ENCODE measurements around the gene BMPR1B. TPM values are rescaled to one million over a fixed set of nuclear protein-coding genes. Genes with fewer than 3 reads are reported as not detected.

Gene BMPR1B
- total RNA-seq, 1 donor from 2014 or later: 5.6 TPM

GRCh38 chr4:95188701-95189370, 431.1 kb downstream of the BMPR1B start:
- no peak overlapping the region for H3K4me3 Mint-ChIP-seq (ENCODE audit: unreplicated experiment)
- H3K27me3 Mint-ChIP-seq (ENCODE audit: low read depth): no peaks in the 10 kb centered on the region
- no peak for DNase-seq (ENCODE audit: low spot score)
- TF ChIP-seq CTCF (IDR thresholded peaks at IDR 0.05): no peak
- H3K4me1 Mint-ChIP-seq (ENCODE audit: low read depth): peaks cover 1% of the 10 kb centered on the region
- peak overlapping the region; percentile 24 for H3K27ac Mint-ChIP-seq (ENCODE audit: unreplicated experiment)
- peaks cover 3% of the 10 kb centered on the region for H3K36me3 Mint-ChIP-seq (ENCODE audit: low read depth)
- H3K9me3 Mint-ChIP-seq (ENCODE audit: low read depth): peaks cover 3% of the 10 kb centered on the region

- Mint-ChIP-seq H3K4me1 (ENCODE audit: low read depth) (peaks cover 3% of the 10 kb centered on the region), H3K4me3 (ENCODE audit: unreplicated experiment) (no peak overlapping the region)
Measured at GRCh38 chr4:95190751-95191436, 433.1 kb downstream of the BMPR1B start.

GRCh38 chr4:95191537-95191936, 433.8 kb downstream of the BMPR1B start:
- no peak for TF ChIP-seq CTCF (IDR thresholded peaks at IDR 0.05)

More at GRCh38 chr4:95190751-95191436, 433.1 kb downstream of the BMPR1B start:
- TF ChIP-seq CTCF (IDR thresholded peaks at IDR 0.05): no peak
- Mint-ChIP-seq H3K27ac (ENCODE audit: unreplicated experiment) (no peak overlapping the region), H3K9me3 (ENCODE audit: low read depth) (peaks cover 3% of the 10 kb centered on the region), H3K27me3 (ENCODE audit: low read depth) (no peaks in the 10 kb centered on the region), H3K36me3 (ENCODE audit: low read depth) (peaks cover 4% of the 10 kb centered on the region)
- no peak for DNase-seq (ENCODE audit: low spot score)

DNA sequence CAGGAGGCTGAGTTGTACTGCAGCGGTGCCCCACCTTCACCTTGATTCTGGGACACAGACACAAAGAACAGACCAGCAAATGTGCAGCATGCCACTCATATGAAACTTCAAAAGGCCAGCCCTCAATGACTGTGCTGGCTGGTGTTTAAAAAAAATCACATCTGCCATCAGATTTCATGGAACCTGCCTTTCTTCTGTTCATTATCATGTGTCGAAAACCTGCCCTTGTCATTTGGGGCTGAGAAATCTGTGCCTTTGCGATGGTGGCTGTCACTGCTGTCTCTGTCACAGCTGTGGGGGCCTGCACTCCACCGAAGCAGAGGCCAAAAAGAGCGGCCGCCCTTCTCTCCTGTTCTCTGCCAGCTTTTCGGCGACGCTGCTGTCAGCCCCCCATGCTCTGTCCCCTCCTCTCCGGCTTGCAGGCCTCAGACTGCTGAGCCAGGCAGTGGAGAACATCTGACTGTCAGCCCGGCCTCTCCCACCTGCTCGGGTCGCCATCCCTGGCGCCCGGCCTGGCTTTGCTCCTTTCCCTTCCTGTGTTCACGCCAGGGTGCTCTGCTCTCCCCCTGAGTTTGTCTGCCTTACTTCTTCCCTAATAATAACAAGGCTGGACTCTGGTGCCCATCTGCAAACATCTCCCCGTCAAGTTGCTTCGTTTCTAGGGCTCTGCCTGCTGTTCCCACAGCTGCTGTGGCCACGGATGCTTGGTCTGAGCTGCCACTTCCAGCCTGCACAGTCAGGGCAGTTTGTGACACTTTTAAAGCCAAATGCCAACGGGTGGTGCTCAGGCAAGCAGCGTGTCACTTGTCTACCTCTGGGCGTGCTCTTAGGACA, 435.9 kb downstream of the BMPR1B start:
- H3K4me1 Mint-ChIP-seq (ENCODE audit: low read depth): peaks cover 3% of the 10 kb centered on the region
- no peak for DNase-seq (ENCODE audit: low spot score)
- no peak overlapping the region for H3K4me3 Mint-ChIP-seq (ENCODE audit: unreplicated experiment)
- TF ChIP-seq CTCF (IDR thresholded peaks at IDR 0.05): no peak
- peaks cover 7% of the 10 kb centered on the region for H3K36me3 Mint-ChIP-seq (ENCODE audit: low read depth)
- H3K27me3 Mint-ChIP-seq (ENCODE audit: low read depth): no peaks in the 10 kb centered on the region
- H3K9me3 Mint-ChIP-seq (ENCODE audit: low read depth): peaks cover 3% of the 10 kb centered on the region
- H3K27ac Mint-ChIP-seq (ENCODE audit: unreplicated experiment): no peak overlapping the region

More at GRCh38 chr4:95191537-95191936, 433.8 kb downstream of the BMPR1B start:
- DNase-seq (ENCODE audit: low spot score): no peak
- Mint-ChIP-seq H3K27me3 (ENCODE audit: low read depth) (no peaks in the 10 kb centered on the region), H3K9me3 (ENCODE audit: low read depth) (peaks cover 3% of the 10 kb centered on the region), H3K4me1 (ENCODE audit: low read depth) (peaks cover 3% of the 10 kb centered on the region), H3K36me3 (ENCODE audit: low read depth) (peaks cover 4% of the 10 kb centered on the region), H3K27ac (ENCODE audit: unreplicated experiment) (no peak overlapping the region), H3K4me3 (ENCODE audit: unreplicated experiment) (no peak overlapping the region)

DNA sequence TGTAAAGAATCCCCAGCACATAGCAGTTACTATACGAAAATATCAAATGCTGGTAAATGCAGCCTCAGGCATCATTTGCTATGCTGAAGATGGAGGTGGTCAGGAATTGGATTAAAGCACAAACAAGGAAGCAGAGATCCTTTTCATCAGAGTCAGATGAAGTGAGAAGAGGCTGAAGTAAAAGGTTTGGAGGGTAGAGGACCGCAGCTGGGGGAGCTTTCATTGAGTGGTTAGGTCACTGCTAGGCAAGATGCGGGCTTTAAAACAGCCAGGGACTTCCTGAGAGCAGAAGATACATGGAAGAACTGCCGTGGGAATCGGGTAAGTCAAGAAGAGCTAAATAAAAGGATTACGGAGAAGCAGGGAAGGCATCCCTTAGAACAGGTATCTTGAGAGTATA, 439.6 kb downstream of the BMPR1B start:
- no peak overlapping the region for H3K4me3 Mint-ChIP-seq (ENCODE audit: unreplicated experiment)
- peaks cover 3% of the 10 kb centered on the region for H3K4me1 Mint-ChIP-seq (ENCODE audit: low read depth)
- peak overlapping the region; percentile 10 for H3K27ac Mint-ChIP-seq (ENCODE audit: unreplicated experiment)
- DNase-seq (ENCODE audit: low spot score): no peak
- peaks cover 10% of the 10 kb centered on the region for H3K36me3 Mint-ChIP-seq (ENCODE audit: low read depth)
- no peaks in the 10 kb centered on the region for H3K9me3 Mint-ChIP-seq (ENCODE audit: low read depth)
- TF ChIP-seq CTCF (IDR thresholded peaks at IDR 0.05): no peak
- H3K27me3 Mint-ChIP-seq (ENCODE audit: low read depth): no peaks in the 10 kb centered on the region
